Keratinocyte (primary cell): ENCODE measurements around the gene VAMP8. TPM values are rescaled to one million over a fixed set of nuclear protein-coding genes. Genes with fewer than 3 reads are reported as not detected.
A peak's percentile ranks its signal among the peaks of the same experiment; 100 is the strongest.
"Not testable (repeated sequence)": the region's sequence is repeated elsewhere in the genome, so short reads cannot be mapped to it uniquely, and the experiment has no call there.

ENCODE experiments used
- DNase-seq: peaks from one replicate; pipeline ENCODE4 v3.0.0-alpha.2; 2011; ENCODE audit warnings: low read depth, missing footprints, low spot score
- FAIRE-seq: peaks from 2 replicates; lab custom pipeline; 2011; peaks lifted over from hg19 to GRCh38; lab: Jason Lieb, UNC
- H2AFZ ChIP-seq: 2 replicates; pipeline ENCODE4 v1.6.0; 2012; ENCODE audit warnings: low read length, control low read depth, inconsistent platforms; ENCODE audit not compliant: control insufficient read depth
- H3K27ac ChIP-seq: 2 replicates; pipeline ENCODE4 v1.5.1; 2011; ENCODE audit warnings: low read length; ENCODE audit not compliant: control insufficient read depth, insufficient read depth
- H3K27me3 ChIP-seq: 3 replicates; pipeline ENCODE4 v1.6.0; 2011; ENCODE audit warnings: low read length; ENCODE audit not compliant: control insufficient read depth, insufficient read depth; ENCODE audit errors: extremely low read depth
- H3K36me3 ChIP-seq, 2 experiments: 2 replicates in 1 of 2; 3 replicates in 1 of 2; pipeline ENCODE4 v1.5.1; 2011; ENCODE audit warnings: low read length in 2 of 2, mild to moderate bottlenecking in 1 of 2; ENCODE audit not compliant: control insufficient read depth in 2 of 2, insufficient read depth in 2 of 2; ENCODE audit errors: extremely low read depth in 1 of 2
- H3K4me1 ChIP-seq: 3 replicates; pipeline ENCODE4 v1.5.1; 2011; ENCODE audit warnings: low read length; ENCODE audit not compliant: control insufficient read depth, insufficient read depth; ENCODE audit errors: extremely low read depth
- H3K4me2 ChIP-seq: 3 replicates; pipeline ENCODE4 v1.6.0; 2011; ENCODE audit warnings: low read depth, low read length; ENCODE audit not compliant: control insufficient read depth, insufficient read depth; ENCODE audit errors: extremely low read depth
- H3K4me3 ChIP-seq, 3 experiments: fragments of 200-600 bp in 1 of 3; sonication (generic) in 1 of 3; 2 replicates in 2 of 3; 3 replicates in 1 of 3; pipeline ENCODE4 v1.5.1; 2011 to 2016; ENCODE audit warnings: low read length in 3 of 3, mild to moderate bottlenecking in 3 of 3, control low read depth in 2 of 3, inconsistent platforms in 1 of 3, low read depth in 1 of 3, mixed read lengths in 1 of 3, mixed run types in 1 of 3, moderate library complexity in 1 of 3; ENCODE audit not compliant: control insufficient read depth in 2 of 3, insufficient read depth in 2 of 3; ENCODE audit errors: extremely low read depth in 1 of 3
- H3K79me2 ChIP-seq: 2 replicates; pipeline ENCODE4 v1.6.0; 2012; ENCODE audit warnings: low read length; ENCODE audit not compliant: control insufficient read depth, insufficient read depth
- H3K9ac ChIP-seq: 3 replicates; pipeline ENCODE4 v1.6.0; 2011; ENCODE audit warnings: low read length; ENCODE audit not compliant: control insufficient read depth, insufficient read depth; ENCODE audit errors: extremely low read depth
- H3K9me1 ChIP-seq: 3 replicates; pipeline ENCODE4 v1.6.0; 2011; ENCODE audit warnings: low read length; ENCODE audit not compliant: control insufficient read depth, insufficient read depth; ENCODE audit errors: extremely low read depth
- H3K9me3 ChIP-seq: 2 replicates; pipeline ENCODE4 v1.5.1; 2012; ENCODE audit warnings: low read depth, low read length; ENCODE audit not compliant: control insufficient read depth
- H4K20me1 ChIP-seq: 3 replicates; pipeline ENCODE4 v1.6.0; 2011; ENCODE audit warnings: low read length; ENCODE audit not compliant: control insufficient read depth, insufficient read depth; ENCODE audit errors: extremely low read depth
- EZH2 ChIP-seq: IDR thresholded peaks from one replicate; pipeline ENCODE4 v1.6.1; 2012; ENCODE audit warnings: inconsistent platforms, mild to moderate bottlenecking, low read length, moderate library complexity
- dilution Hi-C: fragments of 300-500 bp; cut with MboI; formaldehyde crosslinking; loops from one replicate; pipeline ENCODE4 v1.7.0; 2020; ENCODE audit warnings: low sequenced_read_pairs; ENCODE audit not compliant: extremely low pct_ligation_motif_present
- polyA plus RNA-seq, 5 experiments: library from polyadenylated mRNA; depleted of rRNA in 3 of 5; stranded (reverse) in 3 of 5; stranded (forward) in 1 of 5; unstranded in 1 of 5; fragments of >200 nt; gene quantifications; 1 replicate in 1 of 5; 2 replicates in 3 of 5; 3 replicates in 1 of 5; pipeline versions ENCODE4 v1.2.1 to v1.2.3, GENCODE V29; 2011 to 2012; ENCODE audit warnings: missing spikeins in 2 of 5, low read depth in 1 of 5, low replicate concordance in 1 of 5
- TF ChIP-seq, protein P1 (sequence below), 3 experiments: IDR thresholded peaks in 1 of 3; conservative IDR thresholded peaks in 1 of 3; optimal IDR thresholded peaks in 1 of 3; 2 replicates in 2 of 3; 3 replicates in 1 of 3; pipeline versions ENCODE3 to v1.5.1; 2011; ENCODE audit warnings: low read length in 3 of 3, mild to moderate bottlenecking in 3 of 3, moderate library complexity in 2 of 3, control low read depth in 1 of 3, inconsistent platforms in 1 of 3; ENCODE audit not compliant: insufficient read depth in 2 of 3; ENCODE audit errors: extremely low read depth in 1 of 3

The VAMP8 gene
- polyA plus RNA-seq, 1 donor (not counting 4 experiments of a cell fraction or from before 2014, with no cell fraction given): 385 TPM

DNA sequence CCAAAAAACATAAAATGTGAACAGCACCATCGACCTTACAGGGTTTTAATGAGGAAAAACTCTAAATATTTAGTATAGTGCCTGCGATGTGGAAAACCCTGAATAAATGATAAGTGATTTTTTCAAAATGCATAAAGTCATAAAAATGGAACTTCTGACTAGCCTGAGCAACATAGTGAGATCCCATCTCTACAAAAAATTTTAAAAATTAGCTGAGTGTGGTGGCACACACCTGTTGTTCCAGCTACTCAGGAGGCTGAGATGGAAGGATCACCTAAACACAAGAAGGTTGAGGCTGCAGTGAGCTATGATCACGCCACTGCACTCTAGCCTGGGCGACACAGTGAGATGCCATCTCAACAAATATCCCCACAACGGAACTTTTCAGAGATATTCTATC lies 20.3 kb upstream of the VAMP8 start:
- no peak overlapping the region for H3K9ac ChIP-seq
- peaks cover 19 to 30% of the 10 kb centered on the region in 2 experiments for H3K36me3 ChIP-seq
- H3K4me3 ChIP-seq: no peak overlapping the region
- H3K27me3 ChIP-seq: no peaks in the 10 kb centered on the region
- dilution Hi-C loops: no loop called here
- no peak overlapping the region for H3K27ac ChIP-seq
- H3K4me1 ChIP-seq: peaks cover 5% of the 10 kb centered on the region
- H4K20me1 ChIP-seq: no peaks in the 10 kb centered on the region
- H3K4me2 ChIP-seq: no peak overlapping the region
- H3K9me1 ChIP-seq: no peaks in the 10 kb centered on the region
- no peak for TF ChIP-seq EZH2
- TF ChIP-seq, protein P1, sequence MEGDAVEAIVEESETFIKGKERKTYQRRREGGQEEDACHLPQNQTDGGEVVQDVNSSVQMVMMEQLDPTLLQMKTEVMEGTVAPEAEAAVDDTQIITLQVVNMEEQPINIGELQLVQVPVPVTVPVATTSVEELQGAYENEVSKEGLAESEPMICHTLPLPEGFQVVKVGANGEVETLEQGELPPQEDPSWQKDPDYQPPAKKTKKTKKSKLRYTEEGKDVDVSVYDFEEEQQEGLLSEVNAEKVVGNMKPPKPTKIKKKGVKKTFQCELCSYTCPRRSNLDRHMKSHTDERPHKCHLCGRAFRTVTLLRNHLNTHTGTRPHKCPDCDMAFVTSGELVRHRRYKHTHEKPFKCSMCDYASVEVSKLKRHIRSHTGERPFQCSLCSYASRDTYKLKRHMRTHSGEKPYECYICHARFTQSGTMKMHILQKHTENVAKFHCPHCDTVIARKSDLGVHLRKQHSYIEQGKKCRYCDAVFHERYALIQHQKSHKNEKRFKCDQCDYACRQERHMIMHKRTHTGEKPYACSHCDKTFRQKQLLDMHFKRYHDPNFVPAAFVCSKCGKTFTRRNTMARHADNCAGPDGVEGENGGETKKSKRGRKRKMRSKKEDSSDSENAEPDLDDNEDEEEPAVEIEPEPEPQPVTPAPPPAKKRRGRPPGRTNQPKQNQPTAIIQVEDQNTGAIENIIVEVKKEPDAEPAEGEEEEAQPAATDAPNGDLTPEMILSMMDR (optimal IDR thresholded peaks at IDR 0.05 in 1 of 3, IDR thresholded peaks at IDR 0.05 in 1 of 3, conservative IDR thresholded peaks at IDR 0.05 in 1 of 3; ENCODE audit: extremely low read depth in 1 of 3, insufficient read depth in 2 of 3, low read length in 3 of 3): no peak
- no peak for DNase-seq
- no peak for FAIRE-seq
- H3K9me3 ChIP-seq: no peaks in the 10 kb centered on the region
- H3K79me2 ChIP-seq: peaks cover 23% of the 10 kb centered on the region
- no peak overlapping the region for H2AFZ ChIP-seq

DNA sequence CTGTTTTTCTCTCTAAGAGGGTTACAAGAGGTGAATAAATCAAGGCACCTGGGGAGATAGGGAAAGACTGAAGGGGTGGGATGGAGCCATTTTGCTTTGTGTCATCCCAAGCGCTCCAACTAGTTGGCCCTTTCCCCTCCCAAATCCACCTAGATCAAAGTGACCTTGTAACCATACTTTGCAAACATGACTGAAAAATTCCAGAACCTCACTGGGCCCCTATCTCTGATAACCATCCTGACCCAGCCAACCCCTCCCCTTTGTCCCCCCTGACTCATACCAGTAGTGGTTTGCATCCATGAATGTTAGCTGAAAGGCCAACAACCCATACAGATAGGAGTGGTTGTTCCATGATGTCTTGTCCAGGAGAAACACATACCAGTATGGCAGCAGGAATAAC lies 19.2 kb upstream of the VAMP8 start:
- Histone ChIP-seq H3K27me3 (no peaks in the 10 kb centered on the region), H3K4me3 (no peak overlapping the region), H3K4me1 (peaks cover 5% of the 10 kb centered on the region), H3K4me2 (no peak overlapping the region), H3K9me3 (no peaks in the 10 kb centered on the region), H3K27ac (no peak overlapping the region), H3K79me2 (peaks cover 23% of the 10 kb centered on the region), H3K36me3 (peaks cover 16 to 22% of the 10 kb centered on the region in 2 experiments), H2AFZ (no peak overlapping the region), H4K20me1 (no peaks in the 10 kb centered on the region), H3K9ac (no peak overlapping the region), H3K9me1 (no peaks in the 10 kb centered on the region)
- dilution Hi-C loops: no loop called here
- no peak for FAIRE-seq
- DNase-seq: no peak
- TF ChIP-seq, protein P1 (optimal IDR thresholded peaks at IDR 0.05 in 1 of 3, IDR thresholded peaks at IDR 0.05 in 1 of 3, conservative IDR thresholded peaks at IDR 0.05 in 1 of 3; ENCODE audit: extremely low read depth in 1 of 3, insufficient read depth in 2 of 3, low read length in 3 of 3): no peak
- no peak for TF ChIP-seq EZH2

DNA sequence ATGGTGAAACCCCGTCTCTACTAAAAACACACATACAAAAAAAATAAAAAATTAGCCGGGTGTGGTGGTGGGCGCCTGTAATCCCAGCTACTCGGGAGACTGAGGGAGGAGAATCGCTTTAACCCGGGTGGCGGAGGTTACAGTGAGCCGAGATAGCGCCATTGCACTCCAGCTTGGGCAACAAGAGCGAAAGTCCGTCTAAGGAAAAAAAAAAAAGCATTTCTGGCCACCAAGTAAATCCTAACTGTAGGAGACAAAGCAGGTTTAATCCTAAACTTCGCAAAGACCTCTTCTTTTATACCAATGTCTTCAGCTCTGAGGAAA lies 17.0 kb upstream of the VAMP8 start:
- H4K20me1 ChIP-seq, H3K9me3 ChIP-seq, H3K27me3 ChIP-seq, H3K9me1 ChIP-seq, H3K4me1 ChIP-seq, H3K27ac ChIP-seq, FAIRE-seq, DNase-seq, dilution Hi-C loops, H2AFZ ChIP-seq: not testable (repeated sequence)
- H3K4me3 ChIP-seq: peak overlapping the region; percentile 52 to 97 (median 95)
- H3K9ac ChIP-seq: peak overlapping the region; percentile 89
- peaks cover 23% of the 10 kb centered on the region for H3K79me2 ChIP-seq
- peak overlapping the region; percentile 99 for H3K4me2 ChIP-seq
- H3K36me3 ChIP-seq: peaks cover 11 to 13% of the 10 kb centered on the region in 2 experiments
